Esophagus muscularis mucosa (tissue), 4 donors: Measurements from ENCODE around the gene C1QTNF4.

Source experiments
- CTCF ChIP-seq, 3 experiments: fragments of 200-600 bp in 2 of 3; fragments of 450-650 bp in 1 of 3; sonication (generic) in 2 of 3; IDR thresholded peaks; one replicate each; pipeline ENCODE4 v1.5.1; 2017 to 2019; ENCODE audit warnings: antibody characterized with exemption in 3 of 3, mild to moderate bottlenecking in 2 of 3, moderate library complexity in 1 of 3
- EP300 ChIP-seq: sonication (generic); formaldehyde crosslinking; IDR thresholded peaks from one replicate; pipeline ENCODE4 v1.6.1; 2017; ENCODE audit warnings: antibody characterized with exemption
- POLR2A ChIP-seq: fragments of 450-650 bp; IDR thresholded peaks from one replicate; pipeline ENCODE4 v1.6.1; 2017; ENCODE audit warnings: antibody characterized with exemption, moderate library complexity, mild to moderate bottlenecking, low read depth

GRCh38 chr11:47631473-47631872 lies 37.3 kb upstream of the C1QTNF4 start:
- no peak for TF ChIP-seq POLR2A
- no peak for TF ChIP-seq CTCF (IDR thresholded peaks at IDR 0.05)
- no peak for TF ChIP-seq EP300
